GM20431 (cell line): Measurements from ENCODE around the gene TASOR2.

Source experiments
- in situ Hi-C: fragments of 300-500 bp; cut with MseI, MboI; formaldehyde crosslinking; loops from one replicate; pipeline ENCODE4 v1.15.0; 2020; ENCODE audit warnings: low sequenced_read_pairs; ENCODE audit not compliant: unreplicated experiment

Gene TASOR2

GRCh38 chr10:5656737-5657579, 27.7 kb upstream of the TASOR2 start:
- in situ Hi-C loops = no loop called here

DNA sequence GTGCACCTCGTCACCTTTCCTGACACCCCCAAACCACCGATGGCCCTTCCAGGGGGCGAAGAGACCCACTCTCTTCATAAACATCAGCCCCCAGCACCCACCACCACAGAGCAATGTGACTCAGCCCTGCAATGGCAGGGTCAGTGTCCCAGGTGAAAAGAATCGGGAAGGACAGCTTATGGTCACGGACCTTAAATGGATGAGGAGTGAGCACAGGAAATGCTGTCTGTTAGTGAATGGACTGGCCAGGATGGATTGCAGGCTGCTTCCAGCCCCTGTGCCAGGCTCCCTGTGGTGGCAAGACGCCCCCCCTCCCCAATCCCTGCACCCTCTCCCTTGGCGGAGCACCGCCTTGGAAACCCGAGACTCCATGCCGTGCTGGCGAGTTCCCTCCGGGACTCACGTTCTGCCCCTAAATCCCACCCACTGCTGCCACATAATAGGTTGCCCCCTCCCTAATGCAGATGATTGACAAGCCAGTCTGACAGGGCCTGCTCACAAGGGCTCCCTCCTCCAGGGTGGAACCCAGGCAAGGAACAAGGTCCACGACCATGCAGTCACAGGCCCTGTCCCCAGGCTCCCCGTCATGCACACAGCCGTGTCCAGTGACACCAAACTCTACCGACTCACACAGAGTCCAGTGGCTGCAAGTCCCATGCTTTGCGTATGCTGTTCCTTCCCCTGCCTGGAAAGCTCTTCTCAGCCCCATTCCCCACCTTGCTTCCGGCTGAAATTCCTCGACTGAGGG, 25.6 kb upstream of the TASOR2 start:
- in situ Hi-C loops = no loop called here

DNA sequence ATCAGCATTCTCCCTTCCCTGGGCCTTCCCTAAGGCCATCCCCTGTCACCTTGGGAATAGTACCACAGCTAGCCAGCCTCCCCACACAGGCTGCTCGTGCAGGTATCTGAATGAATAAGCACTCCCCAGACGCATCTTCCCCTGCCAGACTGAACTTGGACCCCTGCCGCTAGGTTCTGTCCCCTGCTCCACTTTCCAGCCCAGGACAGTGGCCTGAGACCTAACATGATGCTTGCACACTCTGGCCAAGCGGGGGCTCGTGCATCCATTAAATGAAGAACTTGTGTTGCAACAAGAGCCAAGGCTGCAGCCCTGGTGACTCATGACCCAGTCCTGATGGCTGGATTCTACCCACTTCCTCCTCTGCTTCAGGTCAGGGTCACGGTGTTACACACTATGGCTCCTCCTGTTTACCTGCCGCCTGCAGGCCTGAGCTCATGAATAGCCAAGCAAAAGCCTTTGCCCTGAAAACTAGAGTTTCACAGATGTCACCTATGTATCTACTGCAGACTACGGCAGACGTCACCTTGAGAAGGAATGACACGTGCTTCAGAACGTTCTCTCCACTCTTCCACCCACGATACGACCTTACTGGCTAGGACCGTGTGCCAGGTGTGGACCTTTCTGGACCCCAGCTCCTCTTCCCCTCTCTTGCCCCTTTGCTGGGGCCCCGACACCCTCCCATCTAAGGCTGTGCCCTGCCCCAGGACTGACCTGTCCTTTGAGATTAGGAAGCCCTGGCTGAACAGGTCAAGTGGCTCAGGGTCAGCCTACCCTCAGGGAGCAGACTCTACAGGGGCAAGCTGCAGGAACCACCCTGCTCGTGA, 24.7 kb upstream of the TASOR2 start:
- in situ Hi-C loops = no loop called here

DNA sequence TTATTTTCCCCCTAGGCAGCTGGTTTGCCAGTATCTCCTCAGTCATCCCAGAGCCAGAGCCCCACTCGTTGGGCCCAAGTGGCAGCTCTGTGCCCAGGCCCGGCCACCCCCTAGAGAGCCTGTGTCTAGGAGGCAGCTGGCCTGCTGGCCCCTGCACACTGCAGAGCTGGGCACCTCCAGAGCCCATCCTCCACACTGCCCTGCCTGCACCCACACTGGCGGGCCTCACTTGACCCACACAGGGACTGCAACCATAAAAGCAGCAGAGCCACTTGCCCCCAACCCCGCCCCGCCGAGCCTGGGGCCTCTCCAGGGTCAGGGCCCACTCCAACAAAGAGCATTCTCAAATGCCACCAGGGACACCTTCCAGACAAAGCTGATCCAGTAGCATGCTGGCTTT, 23.6 kb upstream of the TASOR2 start:
- in situ Hi-C loops = no loop called here

DNA sequence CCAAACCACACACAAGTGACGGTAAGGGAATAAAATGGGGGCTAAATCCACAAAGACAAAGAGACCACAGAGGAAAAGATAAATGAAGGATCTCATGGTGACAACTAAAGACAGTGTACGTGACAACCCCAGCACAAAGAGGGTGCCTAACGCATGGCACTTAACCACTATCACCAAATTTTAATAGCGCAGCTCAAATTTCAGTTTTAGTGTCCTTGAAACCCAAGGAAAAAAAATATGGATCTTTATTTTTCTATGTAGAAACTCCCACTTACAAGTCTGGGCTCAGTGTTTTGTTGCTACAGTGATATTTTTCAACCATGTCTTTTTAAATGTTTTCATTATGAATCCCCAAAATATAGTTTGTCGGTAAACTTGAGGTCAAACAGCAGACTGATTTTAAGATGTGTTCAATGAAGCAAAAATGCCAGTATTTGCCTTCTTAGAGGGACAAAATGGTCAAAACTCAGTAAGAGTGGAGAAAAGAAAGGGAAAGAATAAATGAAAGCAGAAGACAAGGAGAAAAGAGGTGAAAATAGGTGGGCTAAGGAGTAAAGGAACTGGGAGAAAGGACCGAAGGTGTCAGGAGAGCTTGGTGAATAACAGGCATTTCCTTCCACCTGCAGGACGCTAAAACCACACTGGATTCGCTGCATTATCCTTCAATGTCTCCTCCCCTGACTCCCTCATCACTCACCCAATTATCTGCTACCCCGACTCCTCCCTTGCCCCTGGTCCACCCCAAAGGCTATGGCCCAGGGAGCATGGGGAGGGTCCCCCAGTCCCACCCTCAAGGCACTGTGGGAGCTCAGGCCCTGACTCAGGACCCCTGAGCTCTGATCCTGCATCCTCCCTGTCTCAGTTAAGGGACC, 21.7 kb upstream of the TASOR2 start:
- in situ Hi-C loops = no loop called here

DNA sequence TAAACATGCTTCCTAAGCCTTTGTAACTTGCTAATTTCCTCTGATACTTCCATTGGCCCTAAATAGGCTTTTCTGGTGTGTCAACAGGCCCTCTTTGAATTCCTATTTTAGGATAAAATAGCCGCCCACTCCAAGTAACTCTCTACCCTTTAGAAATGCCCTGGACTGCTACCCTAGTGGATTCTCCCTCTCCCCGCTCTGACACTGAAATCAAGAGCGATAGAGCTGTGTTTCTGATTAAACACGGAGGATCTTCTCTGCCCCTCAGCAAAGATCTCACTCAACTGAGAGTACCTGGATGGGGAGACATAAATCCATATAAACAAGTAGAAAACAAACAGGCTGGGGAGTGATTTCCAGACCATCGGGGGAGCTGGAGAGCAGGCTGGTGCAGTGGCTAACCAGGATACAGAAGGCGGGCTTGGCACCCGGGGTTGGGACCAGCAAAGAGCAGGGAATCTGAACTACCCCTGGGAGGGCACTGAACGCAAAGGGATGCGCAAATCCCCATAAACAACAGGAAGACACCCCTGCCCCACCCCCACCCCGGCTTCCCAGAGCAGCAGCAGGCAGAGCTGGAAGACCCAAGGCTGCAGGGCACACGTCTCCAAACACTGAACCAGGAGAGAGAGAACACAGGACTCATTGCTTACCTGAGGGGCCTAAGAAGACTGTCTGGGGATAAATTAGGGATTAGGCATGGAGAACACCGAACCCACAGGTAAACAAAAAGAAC, 20.8 kb upstream of the TASOR2 start:
- in situ Hi-C loops = no loop called here

DNA sequence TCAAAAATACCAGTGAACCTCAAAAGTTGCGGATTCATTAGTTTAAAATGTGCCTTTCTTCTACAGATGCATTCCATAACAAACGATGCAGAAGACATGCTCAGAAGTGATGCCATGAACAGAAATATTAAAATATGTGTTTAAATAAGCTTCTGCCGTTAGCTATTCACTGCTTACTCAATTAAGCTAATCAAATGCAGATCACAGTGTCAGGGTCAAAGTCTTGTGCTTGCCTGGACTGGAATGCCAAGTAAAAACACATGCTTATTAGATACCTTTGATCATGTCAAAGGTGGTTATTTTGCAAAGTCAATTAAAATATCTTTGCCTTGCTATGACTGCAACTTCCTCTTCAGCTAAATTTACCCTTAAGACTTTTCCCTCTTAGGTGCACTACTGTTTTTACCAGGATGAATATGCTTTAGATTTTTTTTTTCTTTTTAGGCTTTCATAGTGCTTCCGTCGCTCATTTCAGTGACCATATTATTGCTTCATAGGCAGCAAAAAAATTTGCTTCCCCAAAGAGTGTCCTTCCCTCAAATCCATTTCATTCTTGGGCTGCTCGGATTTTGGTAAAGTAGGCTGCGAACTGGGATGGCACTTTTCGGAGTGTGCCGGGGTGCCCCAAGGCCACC, 19.1 kb upstream of the TASOR2 start:
- in situ Hi-C loops = no loop called here

DNA sequence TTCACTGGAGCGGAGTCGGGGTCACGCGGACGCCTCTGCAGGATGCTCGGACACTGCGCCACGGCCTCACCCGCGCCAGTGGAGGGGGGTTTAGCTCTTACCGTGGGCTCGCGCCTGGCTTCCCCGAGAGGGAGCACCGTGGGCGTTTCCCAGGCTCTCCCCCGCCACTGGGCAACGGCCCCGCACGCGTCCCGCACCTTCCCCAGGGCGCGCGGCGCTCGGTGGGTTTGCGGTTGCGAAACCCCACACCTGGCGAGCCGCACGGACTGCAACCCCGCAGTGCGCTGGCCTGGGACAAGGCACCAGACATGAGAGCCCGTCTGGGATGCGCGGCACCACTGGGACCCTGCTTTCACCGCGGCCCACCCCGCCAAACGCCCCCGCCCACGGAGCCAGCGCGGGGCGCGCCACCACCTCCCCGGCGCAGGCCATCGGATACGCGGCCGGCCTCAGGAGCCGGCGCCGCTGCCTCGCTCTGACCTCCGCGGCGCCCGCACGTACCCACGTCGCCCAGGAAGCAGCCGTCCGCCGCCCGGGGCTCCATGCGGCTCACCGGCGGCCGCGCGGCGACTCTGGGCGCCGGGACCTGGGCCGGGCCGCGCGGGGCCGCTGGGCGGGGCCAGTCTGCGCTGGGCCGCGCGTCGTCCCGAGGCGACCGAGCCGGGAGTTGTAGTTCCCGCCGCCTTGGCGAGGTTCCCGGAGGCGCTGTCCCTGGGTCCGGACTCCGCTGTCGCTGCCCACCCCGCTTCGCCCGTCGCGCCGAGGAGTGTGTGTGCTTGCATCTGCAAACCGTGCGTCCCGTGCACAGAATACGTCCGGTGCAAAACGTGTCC, 18.4 kb upstream of the TASOR2 start, which contains the start of gene ASB13:
Gene ASB13 (minus strand): TSS at position 588 of the 833 bp plus-strand sequence. CDS start 44 bp downstream, at position 544.
- in situ Hi-C loops = no loop called here

GRCh38 chr10:5666841-5667630, 17.6 kb upstream of the TASOR2 start:
- in situ Hi-C loops = no loop called here

DNA sequence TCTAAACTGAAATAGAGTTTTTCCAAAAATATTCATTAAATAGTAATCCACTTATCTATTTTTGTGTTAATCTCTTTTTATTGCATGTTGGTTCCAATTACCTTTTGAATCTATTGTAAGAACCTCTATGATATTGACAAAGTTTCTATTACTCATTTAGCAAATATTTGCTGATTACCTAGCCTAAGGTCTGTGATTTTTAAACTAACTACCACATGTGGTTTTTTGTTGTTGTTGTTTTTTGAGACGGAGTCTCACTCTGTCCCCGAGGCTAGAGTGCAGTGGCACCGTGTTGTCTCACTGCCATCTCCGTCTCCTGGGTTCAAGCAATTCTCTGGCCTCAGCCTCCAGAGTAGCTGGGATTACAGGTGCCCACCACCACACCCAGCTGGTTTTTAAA, 16.2 kb upstream of the TASOR2 start:
- in situ Hi-C loops = no loop called here

DNA sequence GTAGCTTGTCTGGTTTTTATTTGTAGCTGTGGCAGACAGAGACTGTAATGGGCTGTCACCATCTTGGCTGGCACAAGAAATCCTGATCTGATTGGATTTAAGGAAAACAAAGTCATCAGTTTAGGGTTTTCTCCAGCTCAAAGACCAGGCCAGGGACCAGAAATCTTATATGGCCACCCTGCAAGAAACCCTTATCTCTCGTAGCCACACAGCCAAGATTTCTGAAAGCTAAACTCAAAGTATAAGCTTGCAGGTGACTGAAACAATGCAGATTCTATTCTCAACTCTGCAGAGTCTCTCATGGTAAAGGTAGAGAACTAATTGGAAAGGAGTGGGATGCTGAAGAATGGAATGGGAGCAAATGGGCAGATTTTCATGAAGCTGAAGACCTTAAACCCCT, 15.0 kb upstream of the TASOR2 start:
- in situ Hi-C loops = no loop called here

GRCh38 chr10:5670662-5671375, 13.8 kb upstream of the TASOR2 start:
- in situ Hi-C loops = no loop called here

- in situ Hi-C loops = no loop called here
Measured at GRCh38 chr10:5678397-5679036, 6.1 kb upstream of the TASOR2 start.

- in situ Hi-C loops = no loop called here
Measured at GRCh38 chr10:5679037-5679435, 5.6 kb upstream of the TASOR2 start.

- in situ Hi-C loops = no loop called here
Measured at GRCh38 chr10:5679606-5680005, 5.0 kb upstream of the TASOR2 start.

GRCh38 chr10:5681930-5682329, 2.7 kb upstream of the TASOR2 start:
- in situ Hi-C loops = no loop called here
